HepG2 (cell line): ENCODE data around the gene CHTF8. TPM values are rescaled to one million over a fixed set of nuclear protein-coding genes. Genes with fewer than 3 reads are reported as not detected.

Source experiments
- ARID5B ChIP-seq: IDR thresholded peaks from 2 replicates; pipeline ENCODE4 v1.4.0; 2020; ENCODE audit warnings: mild to moderate bottlenecking, missing genetic modification reagents
- FOXO1 ChIP-seq: sonication (generic); formaldehyde crosslinking; IDR thresholded peaks from 2 replicates; pipeline ENCODE4 v1.4.0; 2020; ENCODE audit warnings: missing genetic modification reagents
- GTF2F1 ChIP-seq: fragments of 150-350 bp; IDR thresholded peaks from 2 replicates; pipeline ENCODE4 v1.6.1; 2014; ENCODE audit warnings: low read length
- HIVEP1 ChIP-seq: sonication (generic); formaldehyde crosslinking; IDR thresholded peaks from 2 replicates; pipeline ENCODE4 v1.4.0; 2020; ENCODE audit warnings: mild to moderate bottlenecking, missing genetic modification reagents
- RBM39 ChIP-seq: fragments of 200-400 bp; formaldehyde crosslinking; IDR thresholded peaks from one replicate; pipeline ENCODE4 v1.6.1; 2018; ENCODE audit warnings: antibody characterized with exemption, mild to moderate bottlenecking, low read depth, low read length; ENCODE audit not compliant: poor library complexity, severe bottlenecking
- SP2 ChIP-seq: sonication (generic); formaldehyde crosslinking; IDR thresholded peaks from 2 replicates; pipeline ENCODE4 v1.5.1; 2020; ENCODE audit warnings: mild to moderate bottlenecking, missing genetic modification reagents
- ZBTB33 ChIP-seq: sonication (generic); formaldehyde crosslinking; IDR thresholded peaks from 2 replicates; pipeline ENCODE4 v1.4.0; 2020; ENCODE audit warnings: missing genetic modification reagents
- ZNF550 ChIP-seq: sonication (generic); formaldehyde crosslinking; IDR thresholded peaks from 2 replicates; pipeline ENCODE4 v1.4.0; 2020; ENCODE audit warnings: mild to moderate bottlenecking, missing genetic modification reagents, borderline replicate concordance
- ZNF609 ChIP-seq: sonication (generic); formaldehyde crosslinking; IDR thresholded peaks from 2 replicates; pipeline ENCODE4 v1.4.0; 2020; ENCODE audit warnings: mild to moderate bottlenecking, missing genetic modification reagents, borderline replicate concordance
- ZSCAN31 ChIP-seq: sonication (generic); formaldehyde crosslinking; IDR thresholded peaks from 2 replicates; pipeline ENCODE4 v1.5.0; 2020; ENCODE audit warnings: low read depth, mild to moderate bottlenecking, missing genetic modification reagents
- polyA plus RNA-seq, 8 experiments: library from polyadenylated mRNA; depleted of rRNA in 3 of 8; stranded (reverse) in 7 of 8; unstranded in 1 of 8; fragments of >200 nt; fragmentation: Illumina TruSeq in 4 of 8; extraction: Trizol in 4 of 8; gene quantifications; 2 replicates each; pipeline versions ENCODE4 v1.2.1 to v1.2.3, GENCODE V29; 2011 to 2016; ENCODE audit warnings: low read depth in 4 of 8, missing spikeins in 1 of 8, mixed read lengths in 1 of 8; ENCODE audit not compliant: insufficient read depth in 1 of 8
- total RNA-seq, 5 experiments: library from RNA; depleted of rRNA; stranded (reverse); fragments of >200 nt; fragmentation: Illumina TruSeq; extraction: Trizol; gene quantifications; 2 replicates each; pipeline ENCODE4 v1.2.3, GENCODE V29; 2016; ENCODE audit warnings: low read depth in 1 of 5
- TF ChIP-seq, protein P1 (sequence below): sonication (generic); formaldehyde crosslinking; IDR thresholded peaks from 2 replicates; pipeline ENCODE4 v1.5.1; 2020; ENCODE audit warnings: mild to moderate bottlenecking, moderate library complexity, missing genetic modification reagents
- TF ChIP-seq, protein P2 (sequence below): sonication (generic); formaldehyde crosslinking; IDR thresholded peaks from 2 replicates; pipeline ENCODE4 v1.9.0; 2022; ENCODE audit warnings: low read depth, missing genetic modification reagents

The CHTF8 gene
- total and polyA plus RNA-seq, 2 of the 13 experiments (the other 11 are each of a cell fraction or from before 2014, with no cell fraction given) = 37.2 to 67.5 TPM

GRCh38 chr16:69106491-69107315 lies 25.7 kb downstream of the CHTF8 start (continued):
- TF ChIP-seq, protein P1, sequence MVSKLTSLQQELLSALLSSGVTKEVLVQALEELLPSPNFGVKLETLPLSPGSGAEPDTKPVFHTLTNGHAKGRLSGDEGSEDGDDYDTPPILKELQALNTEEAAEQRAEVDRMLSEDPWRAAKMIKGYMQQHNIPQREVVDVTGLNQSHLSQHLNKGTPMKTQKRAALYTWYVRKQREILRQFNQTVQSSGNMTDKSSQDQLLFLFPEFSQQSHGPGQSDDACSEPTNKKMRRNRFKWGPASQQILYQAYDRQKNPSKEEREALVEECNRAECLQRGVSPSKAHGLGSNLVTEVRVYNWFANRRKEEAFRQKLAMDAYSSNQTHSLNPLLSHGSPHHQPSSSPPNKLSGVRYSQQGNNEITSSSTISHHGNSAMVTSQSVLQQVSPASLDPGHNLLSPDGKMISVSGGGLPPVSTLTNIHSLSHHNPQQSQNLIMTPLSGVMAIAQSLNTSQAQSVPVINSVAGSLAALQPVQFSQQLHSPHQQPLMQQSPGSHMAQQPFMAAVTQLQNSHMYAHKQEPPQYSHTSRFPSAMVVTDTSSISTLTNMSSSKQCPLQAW (CRISPR knock-in tag) = no peak
- TF ChIP-seq, protein P2, sequence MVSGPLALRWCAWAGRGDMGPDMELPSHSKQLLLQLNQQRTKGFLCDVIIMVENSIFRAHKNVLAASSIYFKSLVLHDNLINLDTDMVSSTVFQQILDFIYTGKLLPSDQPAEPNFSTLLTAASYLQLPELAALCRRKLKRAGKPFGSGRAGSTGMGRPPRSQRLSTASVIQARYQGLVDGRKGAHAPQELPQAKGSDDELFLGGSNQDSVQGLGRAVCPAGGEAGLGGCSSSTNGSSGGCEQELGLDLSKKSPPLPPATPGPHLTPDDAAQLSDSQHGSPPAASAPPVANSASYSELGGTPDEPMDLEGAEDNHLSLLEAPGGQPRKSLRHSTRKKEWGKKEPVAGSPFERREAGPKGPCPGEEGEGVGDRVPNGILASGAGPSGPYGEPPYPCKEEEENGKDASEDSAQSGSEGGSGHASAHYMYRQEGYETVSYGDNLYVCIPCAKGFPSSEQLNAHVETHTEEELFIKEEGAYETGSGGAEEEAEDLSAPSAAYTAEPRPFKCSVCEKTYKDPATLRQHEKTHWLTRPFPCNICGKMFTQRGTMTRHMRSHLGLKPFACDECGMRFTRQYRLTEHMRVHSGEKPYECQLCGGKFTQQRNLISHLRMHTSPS = 0 out of 2 replicates have a peak, but pooled peaks have one; percentile 33
- no peak for TF ChIP-seq ZSCAN31
- TF ChIP-seq ZBTB33 (CRISPR knock-in tag) = peak; percentile 69
- no peak for TF ChIP-seq FOXO1 (CRISPR knock-in tag)
- TF ChIP-seq RBM39 = no peak
- no peak for TF ChIP-seq ARID5B (CRISPR knock-in tag)
- no peak for TF ChIP-seq ZNF609
- 0 out of 2 replicates have a peak, but pooled peaks have one; percentile 38 for TF ChIP-seq HIVEP1
- TF ChIP-seq SP2 (CRISPR knock-in tag) = no peak
- no peak for TF ChIP-seq ZNF550 (CRISPR knock-in tag)
- no peak for TF ChIP-seq GTF2F1
